Measurements from ENCODE around the gene UNC13B.
"Not testable (repeated sequence)": the region's sequence is repeated elsewhere in the genome, so short reads cannot be mapped to it uniquely, and the experiment has no call there.

Gene UNC13B

DNA sequence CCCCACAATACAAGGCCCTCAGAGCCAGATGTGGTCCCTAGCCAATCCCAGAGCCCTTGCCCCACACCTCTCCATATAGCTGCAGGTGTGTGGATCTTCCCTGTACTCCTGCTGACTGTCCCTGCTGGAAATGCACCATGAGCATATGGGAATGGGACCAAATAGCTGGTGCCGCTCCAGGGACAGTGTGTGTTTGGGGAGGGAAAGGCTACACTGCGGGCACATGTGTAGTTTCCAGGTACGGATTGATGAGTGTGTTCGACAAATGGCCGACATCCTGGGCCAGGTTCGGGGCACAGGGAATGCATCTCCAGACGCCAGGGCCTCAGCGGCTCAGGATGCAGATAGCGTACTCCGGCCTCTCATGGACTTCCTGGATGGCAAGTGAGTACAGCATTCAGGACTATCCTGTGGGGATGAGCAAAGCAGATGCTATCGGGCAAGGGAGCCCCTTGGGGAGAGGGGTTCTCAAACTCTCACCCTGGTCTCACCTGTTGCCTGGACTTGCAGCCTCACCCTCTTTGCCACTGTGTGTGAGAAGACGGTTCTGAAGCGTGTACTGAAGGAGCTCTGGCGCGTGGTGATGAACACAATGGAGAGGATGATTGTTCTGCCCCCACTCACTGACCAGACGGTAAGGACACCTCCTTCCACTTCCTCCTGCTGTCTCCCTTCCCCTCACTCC lies 237.0 kb downstream of the UNC13B start:
- Histone ChIP-seq H3K27me3 (ENCODE audit: control insufficient read depth in 1 of 2, insufficient read depth in 2 of 2, low read length in 2 of 2) (no peaks in the 10 kb centered on the region), H3K9me3 (ENCODE audit: low read length) (no peaks in the 10 kb centered on the region), H3K4me1 (ENCODE audit: insufficient read depth, low read length) (no peaks in the 10 kb centered on the region), H3K36me3 (ENCODE audit: insufficient read depth, low read length) (peaks cover 56% of the 10 kb centered on the region), H3K9ac (ENCODE audit: low read length) (no peak overlapping the region), H3K4me3 (ENCODE audit: low read depth in 1 of 2, low read length in 2 of 2) (no peak overlapping the region), H3K27ac (ENCODE audit: low read depth, low read length) (no peak overlapping the region)

DNA sequence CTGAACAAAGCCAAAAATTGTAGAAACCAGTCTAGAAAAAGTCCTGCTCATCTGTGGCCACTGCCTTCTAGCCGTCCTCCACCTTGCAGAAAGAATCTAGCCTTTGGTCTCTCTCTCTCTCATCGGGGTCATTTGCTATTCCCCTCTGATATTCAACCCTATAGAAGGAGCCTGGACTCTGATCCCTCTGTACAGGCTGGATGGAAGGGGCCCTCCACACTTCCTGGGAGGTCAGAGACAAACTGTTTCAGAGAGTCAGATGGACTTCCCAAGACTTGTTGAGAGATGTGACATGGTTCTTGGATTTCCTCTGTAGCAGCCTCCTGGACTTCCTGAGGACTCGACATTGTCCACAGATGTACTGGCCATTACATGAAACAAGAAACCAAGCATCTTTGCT lies 243.1 kb downstream of the UNC13B start:
- Histone ChIP-seq H3K27ac (ENCODE audit: low read depth, low read length) (no peak overlapping the region), H3K27me3 (ENCODE audit: control insufficient read depth in 1 of 2, insufficient read depth in 2 of 2, low read length in 2 of 2) (no peaks in the 10 kb centered on the region), H3K36me3 (ENCODE audit: insufficient read depth, low read length) (peaks cover 17% of the 10 kb centered on the region), H3K9ac (ENCODE audit: low read length) (no peak overlapping the region), H3K9me3 (ENCODE audit: low read length) (no peaks in the 10 kb centered on the region), H3K4me3 (ENCODE audit: low read depth in 1 of 2, low read length in 2 of 2) (no peak overlapping the region), H3K4me1 (ENCODE audit: insufficient read depth, low read length) (no peaks in the 10 kb centered on the region)

DNA sequence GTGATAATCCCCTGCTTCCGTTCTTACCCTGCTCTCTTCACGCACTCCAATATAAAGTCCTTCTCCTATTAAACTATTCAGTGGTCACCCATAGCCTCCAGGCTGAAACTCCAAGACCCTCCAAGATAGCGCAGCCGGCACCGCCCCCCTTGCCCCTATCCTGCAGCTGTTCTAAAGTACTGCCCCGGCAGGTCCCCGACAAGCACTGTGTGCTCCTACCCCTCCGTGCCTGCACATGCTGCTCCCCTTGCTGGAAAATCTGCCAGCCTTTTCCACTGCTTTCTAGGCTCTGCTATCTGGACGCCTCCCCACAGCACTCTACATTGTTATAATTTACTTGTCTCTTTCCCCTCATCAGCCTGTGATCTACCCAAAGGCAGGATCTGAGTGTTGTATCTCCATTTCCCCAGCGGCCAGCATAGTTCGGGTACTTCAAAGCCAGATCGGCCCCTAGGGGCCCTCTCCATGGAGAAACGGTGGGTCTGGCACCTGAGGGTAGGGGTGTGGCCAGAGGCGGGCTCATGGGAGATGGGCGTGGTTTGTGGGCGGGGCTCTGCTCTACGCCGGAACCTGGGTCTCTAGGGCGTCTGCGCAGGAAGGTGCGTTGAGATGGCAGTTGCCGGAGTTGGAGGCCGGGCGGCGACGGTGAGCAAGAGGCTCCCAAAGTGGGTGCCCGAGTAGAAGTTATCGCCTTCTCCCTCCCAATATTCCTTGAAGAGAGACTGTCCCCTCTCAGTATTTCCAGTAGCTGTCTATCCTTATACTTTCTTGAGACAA lies 244.6 kb downstream of the UNC13B start:
- Histone ChIP-seq H3K4me3 (ENCODE audit: low read depth in 1 of 2, low read length in 2 of 2) (no peak overlapping the region), H3K27ac (ENCODE audit: low read depth, low read length) (no peak overlapping the region), H3K4me1 (ENCODE audit: insufficient read depth, low read length) (no peaks in the 10 kb centered on the region), H3K9me3 (ENCODE audit: low read length) (no peaks in the 10 kb centered on the region), H3K27me3 (ENCODE audit: control insufficient read depth in 1 of 2, insufficient read depth in 2 of 2, low read length in 2 of 2) (no peaks in the 10 kb centered on the region), H3K36me3 (ENCODE audit: insufficient read depth, low read length) (peaks cover 4% of the 10 kb centered on the region), H3K9ac (ENCODE audit: low read length) (no peak overlapping the region)

GRCh38 chr9:35407846-35408245 lies 246.0 kb downstream of the UNC13B start:
- peaks cover 4% of the 10 kb centered on the region for H3K36me3 ChIP-seq (ENCODE audit: insufficient read depth, low read length)
- no peak overlapping the region for H3K4me3 ChIP-seq (ENCODE audit: low read depth in 1 of 2, low read length in 2 of 2)
- no peak overlapping the region for H3K27ac ChIP-seq (ENCODE audit: low read depth, low read length)
- H3K9ac ChIP-seq (ENCODE audit: low read length): no peak overlapping the region
- H3K4me1 ChIP-seq (ENCODE audit: insufficient read depth, low read length): no peaks in the 10 kb centered on the region
- no peaks in the 10 kb centered on the region for H3K27me3 ChIP-seq (ENCODE audit: control insufficient read depth in 1 of 2, insufficient read depth in 2 of 2, low read length in 2 of 2)
- no peaks in the 10 kb centered on the region for H3K9me3 ChIP-seq (ENCODE audit: low read length)

DNA sequence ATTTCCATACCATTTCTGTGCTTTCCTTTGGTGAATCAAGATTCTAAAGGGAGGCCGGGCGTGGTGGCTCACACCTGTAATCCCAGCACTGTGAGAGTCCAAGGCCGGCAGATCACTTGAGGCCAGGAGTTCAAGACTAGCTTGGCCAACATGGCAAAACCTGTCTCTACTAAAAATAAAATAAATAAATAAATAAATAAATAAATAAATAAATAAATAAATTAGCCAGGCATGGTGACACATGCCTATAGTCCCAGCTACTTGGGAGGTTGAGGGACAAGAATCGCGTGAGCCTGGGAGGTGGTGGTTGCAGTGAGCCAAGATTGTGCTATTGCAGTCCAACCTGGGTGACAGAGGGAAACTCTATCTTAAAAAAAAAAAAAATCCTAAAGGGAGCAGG lies 247.6 kb downstream of the UNC13B start:
- not testable (repeated sequence) for H3K27me3 ChIP-seq (ENCODE audit: control insufficient read depth in 1 of 2, insufficient read depth in 2 of 2, low read length in 2 of 2); H3K27ac ChIP-seq (ENCODE audit: low read depth, low read length); H3K9me3 ChIP-seq (ENCODE audit: low read length); H3K4me3 ChIP-seq (ENCODE audit: low read depth in 1 of 2, low read length in 2 of 2); H3K4me1 ChIP-seq (ENCODE audit: insufficient read depth, low read length); H3K9ac ChIP-seq (ENCODE audit: low read length); H3K36me3 ChIP-seq (ENCODE audit: insufficient read depth, low read length)

GRCh38 chr9:35414889-35415288 lies 253.1 kb downstream of the UNC13B start:
- Histone ChIP-seq H3K27ac (ENCODE audit: low read depth, low read length) (no peak overlapping the region), H3K4me3 (ENCODE audit: low read depth in 1 of 2, low read length in 2 of 2) (no peak overlapping the region), H3K4me1 (ENCODE audit: insufficient read depth, low read length) (no peaks in the 10 kb centered on the region), H3K9me3 (ENCODE audit: low read length) (no peaks in the 10 kb centered on the region), H3K27me3 (ENCODE audit: control insufficient read depth in 1 of 2, insufficient read depth in 2 of 2, low read length in 2 of 2) (no peaks in the 10 kb centered on the region), H3K9ac (ENCODE audit: low read length) (no peak overlapping the region), H3K36me3 (ENCODE audit: insufficient read depth, low read length) (no peaks in the 10 kb centered on the region)

DNA sequence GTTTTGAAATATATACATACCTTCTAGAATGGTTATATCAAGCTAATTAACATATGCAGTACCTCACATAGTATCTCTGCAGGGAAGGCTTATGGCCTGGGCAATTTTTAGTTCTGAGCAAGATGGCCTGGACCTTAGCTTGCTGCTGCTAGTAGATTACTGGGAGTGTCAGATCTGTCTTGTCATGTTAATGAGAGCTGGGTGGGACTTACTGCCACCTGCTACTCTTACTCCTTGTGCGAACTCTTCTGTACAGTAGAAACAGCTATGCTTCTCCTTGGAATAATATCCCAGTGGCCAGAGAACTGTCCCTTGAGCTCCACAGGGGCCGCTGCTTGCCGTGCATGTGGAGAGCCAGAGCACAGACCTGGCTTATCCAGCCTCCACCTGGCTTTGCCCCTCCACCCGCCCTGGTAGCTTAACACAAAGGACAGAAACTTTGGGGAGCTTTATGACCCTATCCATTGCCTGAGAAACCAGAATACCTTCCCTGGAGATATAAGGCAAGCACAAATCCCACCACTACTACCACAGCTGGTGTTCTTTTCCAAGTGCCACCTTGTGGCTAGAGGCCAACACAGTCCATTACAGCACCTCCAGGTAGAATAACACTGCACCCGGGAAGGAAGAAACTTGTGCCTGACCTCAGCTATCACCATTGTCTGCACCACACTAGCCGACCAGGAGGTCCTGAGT lies 253.7 kb downstream of the UNC13B start:
- no peaks in the 10 kb centered on the region for H3K9me3 ChIP-seq (ENCODE audit: low read length)

GRCh38 chr9:35416098-35416427 lies 254.3 kb downstream of the UNC13B start:
- Histone ChIP-seq H3K27ac (ENCODE audit: low read depth, low read length) (no peak overlapping the region), H3K27me3 (ENCODE audit: control insufficient read depth in 1 of 2, insufficient read depth in 2 of 2, low read length in 2 of 2) (no peaks in the 10 kb centered on the region), H3K36me3 (ENCODE audit: insufficient read depth, low read length) (no peaks in the 10 kb centered on the region), H3K9ac (ENCODE audit: low read length) (no peak overlapping the region), H3K9me3 (ENCODE audit: low read length) (no peaks in the 10 kb centered on the region), H3K4me3 (ENCODE audit: low read depth in 1 of 2, low read length in 2 of 2) (no peak overlapping the region), H3K4me1 (ENCODE audit: insufficient read depth, low read length) (no peaks in the 10 kb centered on the region)

More for the DNA sequence above, 253.7 kb downstream of the UNC13B start:
- Histone ChIP-seq H3K4me3 (ENCODE audit: low read depth in 1 of 2, low read length in 2 of 2) (no peak overlapping the region), H3K4me1 (ENCODE audit: insufficient read depth, low read length) (no peaks in the 10 kb centered on the region), H3K27me3 (ENCODE audit: control insufficient read depth in 1 of 2, insufficient read depth in 2 of 2, low read length in 2 of 2) (no peaks in the 10 kb centered on the region), H3K9ac (ENCODE audit: low read length) (no peak overlapping the region), H3K27ac (ENCODE audit: low read depth, low read length) (no peak overlapping the region), H3K36me3 (ENCODE audit: insufficient read depth, low read length) (no peaks in the 10 kb centered on the region)

DNA sequence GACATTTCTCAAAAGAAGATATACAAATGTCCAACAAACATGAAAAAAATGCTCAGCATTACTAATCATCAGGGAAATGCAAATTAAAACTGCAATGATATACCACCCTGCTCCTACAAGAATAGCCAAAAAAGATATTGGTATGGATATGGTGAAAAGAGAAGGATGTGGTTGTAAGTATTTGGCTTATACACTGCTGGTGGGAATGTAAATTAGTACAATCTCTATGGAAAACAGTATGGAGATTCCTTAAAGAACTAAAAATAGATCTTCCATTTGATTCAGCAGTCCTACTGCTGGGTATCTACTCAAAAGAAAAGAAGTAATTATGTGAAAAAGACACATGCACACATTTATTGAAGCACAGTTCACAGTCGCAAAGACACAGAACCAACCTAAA lies 260.5 kb downstream of the UNC13B start:
- H3K9me3 ChIP-seq (ENCODE audit: low read length): no peaks in the 10 kb centered on the region
- no peak overlapping the region for H3K9ac ChIP-seq (ENCODE audit: low read length)
- no peaks in the 10 kb centered on the region for H3K4me1 ChIP-seq (ENCODE audit: insufficient read depth, low read length)
- no peaks in the 10 kb centered on the region for H3K36me3 ChIP-seq (ENCODE audit: insufficient read depth, low read length)
- no peak overlapping the region for H3K4me3 ChIP-seq (ENCODE audit: low read depth in 1 of 2, low read length in 2 of 2)
- no peaks in the 10 kb centered on the region for H3K27me3 ChIP-seq (ENCODE audit: control insufficient read depth in 1 of 2, insufficient read depth in 2 of 2, low read length in 2 of 2)
- H3K27ac ChIP-seq (ENCODE audit: low read depth, low read length): no peak overlapping the region

DNA sequence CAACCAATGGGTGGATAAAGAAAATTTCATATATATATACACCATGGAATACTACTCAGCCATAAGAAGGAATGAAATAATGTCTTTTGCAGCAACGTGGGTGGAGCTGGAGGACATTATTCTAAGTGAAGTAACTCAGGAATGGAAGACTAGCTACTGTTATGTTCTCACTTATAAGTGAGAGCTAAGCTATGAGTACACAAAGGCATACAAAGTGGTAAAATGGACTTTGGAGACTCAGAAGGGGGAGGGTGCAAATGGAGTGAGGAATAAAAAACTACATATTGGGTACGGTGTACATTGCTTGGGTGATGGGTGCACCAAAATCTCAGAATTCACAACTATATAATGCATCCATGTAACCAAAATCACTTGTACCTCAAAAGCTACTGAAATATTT lies 260.9 kb downstream of the UNC13B start:
- Histone ChIP-seq H3K4me3 (ENCODE audit: low read depth in 1 of 2, low read length in 2 of 2) (no peak overlapping the region), H3K9ac (ENCODE audit: low read length) (no peak overlapping the region)

DNA sequence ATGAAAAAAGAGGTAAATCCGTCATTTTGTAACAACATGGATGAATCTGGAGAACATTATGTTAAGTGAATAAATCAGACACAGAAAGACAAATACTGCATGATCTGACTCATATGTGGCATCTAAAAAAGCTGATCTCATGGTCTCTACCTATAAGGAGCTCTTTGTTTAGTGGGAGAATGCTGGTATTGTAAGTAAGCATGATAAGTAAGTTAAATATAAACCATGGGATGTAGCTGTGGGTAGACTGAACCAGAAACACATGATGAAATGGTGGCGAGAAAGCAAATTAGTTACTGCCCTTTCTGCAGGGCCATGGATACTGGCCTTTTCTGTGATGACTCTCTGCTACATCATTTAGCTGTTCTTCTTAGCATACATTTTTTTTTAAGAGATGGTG lies 261.7 kb downstream of the UNC13B start:
- H3K4me1 ChIP-seq (ENCODE audit: insufficient read depth, low read length): no peaks in the 10 kb centered on the region
- H3K27me3 ChIP-seq (ENCODE audit: control insufficient read depth in 1 of 2, insufficient read depth in 2 of 2, low read length in 2 of 2): no peaks in the 10 kb centered on the region
- no peaks in the 10 kb centered on the region for H3K9me3 ChIP-seq (ENCODE audit: low read length)
- H3K9ac ChIP-seq (ENCODE audit: low read length): no peak overlapping the region
- no peaks in the 10 kb centered on the region for H3K36me3 ChIP-seq (ENCODE audit: insufficient read depth, low read length)
- no peak overlapping the region for H3K27ac ChIP-seq (ENCODE audit: low read depth, low read length)
- no peak overlapping the region for H3K4me3 ChIP-seq (ENCODE audit: low read depth in 1 of 2, low read length in 2 of 2)

More for the DNA sequence above, 260.9 kb downstream of the UNC13B start:
- Histone ChIP-seq H3K4me1 (ENCODE audit: insufficient read depth, low read length) (no peaks in the 10 kb centered on the region), H3K27me3 (ENCODE audit: control insufficient read depth in 1 of 2, insufficient read depth in 2 of 2, low read length in 2 of 2) (no peaks in the 10 kb centered on the region), H3K27ac (ENCODE audit: low read depth, low read length) (no peak overlapping the region), H3K9me3 (ENCODE audit: low read length) (no peaks in the 10 kb centered on the region), H3K36me3 (ENCODE audit: insufficient read depth, low read length) (no peaks in the 10 kb centered on the region)
